Measurements from ENCODE around the gene BIK.
A peak's percentile ranks its signal among the peaks of the same experiment; 100 is the strongest.

Gene BIK

GRCh38 chr22:43106302-43106701 is 4.2 kb upstream of the BIK start:
- DNase-seq: no peak

GRCh38 chr22:43109511-43109910 is 1.0 kb upstream of the BIK start:
- DNase-seq: no peak

GRCh38 chr22:43109921-43110443 is 568 bp upstream of the BIK start:
- DNase-seq: peak in 2 of 4 experiments; percentile 21 to 36

GRCh38 chr22:43110927-43111623 is 525 bp downstream of the BIK start:
- DNase-seq: peak in 1 of 4 experiments; percentile 23

- no peak for DNase-seq
Observed at GRCh38 chr22:43113526-43114251, 3.1 kb downstream of the BIK start.

- no peak for DNase-seq
Observed at GRCh38 chr22:43114958-43115357, 4.4 kb downstream of the BIK start.

GRCh38 chr22:43116932-43117331 is 6.4 kb downstream of the BIK start:
- DNase-seq: no peak

GRCh38 chr22:43118024-43118849 is 7.7 kb downstream of the BIK start:
- no peak for DNase-seq

- DNase-seq: no peak
Observed at GRCh38 chr22:43118953-43119458, 8.5 kb downstream of the BIK start.

GRCh38 chr22:43126501-43127165 is 16.1 kb downstream of the BIK start:
- no peak for DNase-seq

GRCh38 chr22:43127166-43127908 is 16.8 kb downstream of the BIK start:
- no peak for DNase-seq

GRCh38 chr22:43128116-43128515 is 17.6 kb downstream of the BIK start:
- DNase-seq: no peak

- DNase-seq: no peak
Observed at GRCh38 chr22:43128928-43129424, 18.4 kb downstream of the BIK start.

GRCh38 chr22:43129426-43130425 is 19.2 kb downstream of the BIK start:
- no peak for DNase-seq

GRCh38 chr22:43131773-43132501 is 21.4 kb downstream of the BIK start:
- DNase-seq: no peak

- no peak for DNase-seq
Observed at GRCh38 chr22:43133401-43133800, 22.9 kb downstream of the BIK start.

GRCh38 chr22:43134553-43134952 is 24.0 kb downstream of the BIK start:
- no peak for DNase-seq

GRCh38 chr22:43135565-43135964 is 25.0 kb downstream of the BIK start:
- no peak for DNase-seq

GRCh38 chr22:43136255-43136654 is 25.7 kb downstream of the BIK start:
- peak in 2 of 4 experiments; percentile 12 to 17 for DNase-seq

GRCh38 chr22:43136801-43137200 is 26.3 kb downstream of the BIK start:
- no peak for DNase-seq

All from activated CD4-positive, CD25-positive, alpha-beta regulatory T cell (primary cell).